Activated CD4-positive, alpha-beta memory T cell treated with anti-CD3 and anti-CD28 coated beads for 36 hours (primary cell): ENCODE results near the gene DUSP22. TPM values are rescaled to one million over a fixed set of nuclear protein-coding genes. Genes with fewer than 3 reads are reported as not detected.

Experiments used
- CTCF ChIA-PET: fragments of 350-600 bp; sonication (Branson Sonifier 250); formaldehyde crosslinking; loops from one replicate; lab custom pipeline; 2021; ENCODE audit warnings: antibody characterized with exemption, inconsistent platforms; lab: Charles Lee
- POLR2A ChIA-PET: fragments of 350-600 bp; sonication (Branson Sonifier 250); formaldehyde crosslinking; loops from one replicate; lab custom pipeline; 2021; ENCODE audit warnings: antibody characterized with exemption; lab: Charles Lee
- DNase-seq: peaks from one replicate; pipeline ENCODE4 v3.0.0-alpha.2; 2020
- H3K27ac Mint-ChIP-seq: one replicate; pipeline ENCODE4 v1.8.0; 2021; ENCODE audit warnings: mixed read lengths
- H3K27me3 Mint-ChIP-seq: one replicate; pipeline ENCODE4 v1.8.0; 2021; ENCODE audit warnings: mixed read lengths
- H3K36me3 Mint-ChIP-seq: one replicate; pipeline ENCODE4 v1.8.0; 2021; ENCODE audit warnings: mixed read lengths
- H3K4me1 Mint-ChIP-seq: one replicate; pipeline ENCODE4 v1.8.0; 2021; ENCODE audit warnings: low read depth, mixed read lengths
- H3K4me3 Mint-ChIP-seq: one replicate; pipeline ENCODE4 v1.8.0; 2021; ENCODE audit warnings: mild to moderate bottlenecking, mixed read lengths
- H3K9me3 Mint-ChIP-seq: one replicate; pipeline ENCODE4 v1.8.0; 2021; ENCODE audit warnings: mixed read lengths
- intact Hi-C: fragments of 100-400 bp; cut with micrococcal nuclease; formaldehyde crosslinking; loops from one replicate; pipeline ENCODE4 v1.15.1; 2023
- total RNA-seq, 2 experiments: library from RNA; stranded (reverse); gene quantifications; one replicate each; pipeline ENCODE4 v1.2.3, GENCODE V29; 2021

The DUSP22 gene
- total RNA-seq, 2 experiments from 2014 or later, result 28.0 to 28.7 TPM

GRCh38 chr6:308307-308706 lies 16.0 kb downstream of the DUSP22 start:
- Mint-ChIP-seq H3K4me3 (no peak overlapping the region), H3K27me3 (no peaks in the 10 kb centered on the region), H3K9me3 (no peaks in the 10 kb centered on the region), H3K36me3 (peaks cover 14% of the 10 kb centered on the region), H3K27ac (no peak overlapping the region), H3K4me1 (peaks cover 8% of the 10 kb centered on the region)
- intact Hi-C loops, result no loop called here
- CTCF ChIA-PET, result interaction anchor here (0.7 to 1.0 kb wide), 2 partner anchors 14 to 19 kb away, joined by 3 read pairs; no protein-coding TSS in a partner anchor
- DNase-seq, result no peak
- POLR2A ChIA-PET, result no interaction called here

- intact Hi-C loops, result no loop called here
- ChIA-PET CTCF (interaction anchor here (0.7 kb wide), 1 partner anchor 20 kb away, joined by 3 read pairs; no protein-coding TSS in a partner anchor), POLR2A (no interaction called here)
- no peak for DNase-seq
- Mint-ChIP-seq H3K27me3 (no peaks in the 10 kb centered on the region), H3K4me1 (peaks cover 9% of the 10 kb centered on the region), H3K36me3 (peaks cover 14% of the 10 kb centered on the region), H3K4me3 (no peak overlapping the region), H3K9me3 (no peaks in the 10 kb centered on the region), H3K27ac (no peak overlapping the region)
These were observed 16.5 kb downstream of the DUSP22 start for GRCh38 chr6:308768-309167.

GRCh38 chr6:309947-310346 lies 17.7 kb downstream of the DUSP22 start:
- no peak overlapping the region for H3K27ac Mint-ChIP-seq
- no peaks in the 10 kb centered on the region for H3K27me3 Mint-ChIP-seq
- H3K4me3 Mint-ChIP-seq, result no peak overlapping the region
- CTCF ChIA-PET, result no interaction called here
- no peak for DNase-seq
- POLR2A ChIA-PET, result interaction anchor here (1.4 kb wide), 1 partner anchor 12 kb away, joined by 3 read pairs; no protein-coding TSS in a partner anchor
- intact Hi-C loops, result loop anchor here (10.0 kb wide), 1 partner anchor 245 kb away; no protein-coding TSS in a partner anchor
- no peaks in the 10 kb centered on the region for H3K9me3 Mint-ChIP-seq
- peaks cover 9% of the 10 kb centered on the region for H3K4me1 Mint-ChIP-seq
- peaks cover 11% of the 10 kb centered on the region for H3K36me3 Mint-ChIP-seq

GRCh38 chr6:310671-311070 lies 18.4 kb downstream of the DUSP22 start:
- POLR2A ChIA-PET, result interaction anchor here (1.4 kb wide), 1 partner anchor 12 kb away, joined by 3 read pairs; no protein-coding TSS in a partner anchor
- CTCF ChIA-PET, result no interaction called here

GRCh38 chr6:311679-312220 lies 19.5 kb downstream of the DUSP22 start:
- Mint-ChIP-seq H3K27ac (no peak overlapping the region), H3K27me3 (no peaks in the 10 kb centered on the region), H3K9me3 (no peaks in the 10 kb centered on the region), H3K4me1 (peaks cover 14% of the 10 kb centered on the region), H3K36me3 (peaks cover 11% of the 10 kb centered on the region), H3K4me3 (no peak overlapping the region)
- ChIA-PET POLR2A (no interaction called here), CTCF (no interaction called here)
- DNase-seq, result no peak
- intact Hi-C loops, result loop anchor here (10.0 kb wide), 1 partner anchor 243 kb away; no protein-coding TSS in a partner anchor

More at GRCh38 chr6:310671-311070, 18.4 kb downstream of the DUSP22 start:
- no peak for DNase-seq
- H3K9me3 Mint-ChIP-seq, result no peaks in the 10 kb centered on the region
- no peak overlapping the region for H3K27ac Mint-ChIP-seq
- no peak overlapping the region for H3K4me3 Mint-ChIP-seq
- H3K27me3 Mint-ChIP-seq, result no peaks in the 10 kb centered on the region
- H3K4me1 Mint-ChIP-seq, result peaks cover 9% of the 10 kb centered on the region
- intact Hi-C loops, result loop anchor here (10.0 kb wide), 1 partner anchor 244 kb away; no protein-coding TSS in a partner anchor
- H3K36me3 Mint-ChIP-seq, result peaks cover 11% of the 10 kb centered on the region

GRCh38 chr6:313087-313486 lies 20.8 kb downstream of the DUSP22 start:
- peaks cover 7% of the 10 kb centered on the region for H3K36me3 Mint-ChIP-seq
- no peaks in the 10 kb centered on the region for H3K27me3 Mint-ChIP-seq
- POLR2A ChIA-PET, result no interaction called here
- no peak overlapping the region for H3K27ac Mint-ChIP-seq
- no peaks in the 10 kb centered on the region for H3K9me3 Mint-ChIP-seq
- CTCF ChIA-PET, result interaction anchor here (0.6 to 1.5 kb wide), 2 partner anchors 129 to 134 kb away, joined by 3 to 4 read pairs; no protein-coding TSS in a partner anchor
- no peak for DNase-seq
- H3K4me1 Mint-ChIP-seq, result peaks cover 26% of the 10 kb centered on the region
- intact Hi-C loops, result loop anchor here (10.0 kb wide), 1 partner anchor 242 kb away; no protein-coding TSS in a partner anchor
- no peak overlapping the region for H3K4me3 Mint-ChIP-seq

GRCh38 chr6:313917-314316 lies 21.6 kb downstream of the DUSP22 start:
- DNase-seq, result no peak
- POLR2A ChIA-PET, result no interaction called here
- Mint-ChIP-seq H3K27ac (no peak overlapping the region), H3K9me3 (no peaks in the 10 kb centered on the region), H3K27me3 (no peaks in the 10 kb centered on the region), H3K4me1 (peaks cover 29% of the 10 kb centered on the region), H3K4me3 (no peak overlapping the region), H3K36me3 (peaks cover 4% of the 10 kb centered on the region)
- CTCF ChIA-PET, result interaction anchor here (0.9 kb wide), 1 partner anchor 105 kb away, joined by 3 read pairs; no protein-coding TSS in a partner anchor
- intact Hi-C loops, result loop anchor here (10.0 kb wide), 1 partner anchor 241 kb away; no protein-coding TSS in a partner anchor

- Mint-ChIP-seq H3K27me3 (peaks cover 2% of the 10 kb centered on the region), H3K9me3 (no peaks in the 10 kb centered on the region), H3K4me1 (peaks cover 29% of the 10 kb centered on the region), H3K27ac (no peak overlapping the region), H3K4me3 (no peak overlapping the region), H3K36me3 (peaks cover 5% of the 10 kb centered on the region)
- DNase-seq, result no peak
- POLR2A ChIA-PET, result no interaction called here
- intact Hi-C loops, result loop anchor here (10.0 kb wide), 1 partner anchor 240 kb away; no protein-coding TSS in a partner anchor
- CTCF ChIA-PET, result interaction anchor here (0.9 kb wide), 1 partner anchor 105 kb away, joined by 3 read pairs; no protein-coding TSS in a partner anchor
These were observed 22.1 kb downstream of the DUSP22 start for GRCh38 chr6:314377-314776.

- Mint-ChIP-seq H3K36me3 (peaks cover 5% of the 10 kb centered on the region), H3K4me3 (no peak overlapping the region), H3K27me3 (peaks cover 2% of the 10 kb centered on the region), H3K9me3 (no peaks in the 10 kb centered on the region), H3K4me1 (peaks cover 29% of the 10 kb centered on the region), H3K27ac (no peak overlapping the region)
- POLR2A ChIA-PET, result interaction anchor here (1.2 kb wide), 1 partner anchor 10 kb away, joined by 4 read pairs; no protein-coding TSS in a partner anchor
- CTCF ChIA-PET, result no interaction called here
- no peak for DNase-seq
- intact Hi-C loops, result loop anchor here (5.0 to 10.0 kb wide), 2 partner anchors 43 to 240 kb away; no protein-coding TSS in a partner anchor
These were observed 22.9 kb downstream of the DUSP22 start for GRCh38 chr6:315226-315625.

- DNase-seq, result no peak
- Mint-ChIP-seq H3K36me3 (peaks cover 5% of the 10 kb centered on the region), H3K9me3 (no peaks in the 10 kb centered on the region), H3K4me3 (no peak overlapping the region), H3K27ac (no peak overlapping the region), H3K4me1 (peaks cover 29% of the 10 kb centered on the region), H3K27me3 (peaks cover 2% of the 10 kb centered on the region)
- intact Hi-C loops, result loop anchor here (5.0 to 10.0 kb wide), 2 partner anchors 44 to 239 kb away; no protein-coding TSS in a partner anchor
- CTCF ChIA-PET, result interaction anchor here (0.6 kb wide), 1 partner anchor 128 kb away, joined by 3 read pairs; no protein-coding TSS in a partner anchor
- POLR2A ChIA-PET, result interaction anchor here (1.2 kb wide), 1 partner anchor 11 kb away, joined by 4 read pairs; no protein-coding TSS in a partner anchor
These were observed 23.9 kb downstream of the DUSP22 start for GRCh38 chr6:315921-316752.

GRCh38 chr6:316753-317038 lies 24.4 kb downstream of the DUSP22 start:
- Mint-ChIP-seq H3K4me1 (peaks cover 27% of the 10 kb centered on the region), H3K36me3 (peaks cover 5% of the 10 kb centered on the region), H3K4me3 (no peak overlapping the region), H3K9me3 (no peaks in the 10 kb centered on the region), H3K27me3 (peaks cover 2% of the 10 kb centered on the region), H3K27ac (no peak overlapping the region)
- intact Hi-C loops, result loop anchor here (5.0 to 10.0 kb wide), 2 partner anchors 44 to 238 kb away; no protein-coding TSS in a partner anchor
- POLR2A ChIA-PET, result no interaction called here
- DNase-seq, result no peak
- CTCF ChIA-PET, result no interaction called here

- no peaks in the 10 kb centered on the region for H3K9me3 Mint-ChIP-seq
- POLR2A ChIA-PET, result no interaction called here
- no peak overlapping the region for H3K4me3 Mint-ChIP-seq
- no peak overlapping the region for H3K27ac Mint-ChIP-seq
- CTCF ChIA-PET, result no interaction called here
- no peak for DNase-seq
- H3K4me1 Mint-ChIP-seq, result peaks cover 26% of the 10 kb centered on the region
- H3K36me3 Mint-ChIP-seq, result peaks cover 5% of the 10 kb centered on the region
- peaks cover 2% of the 10 kb centered on the region for H3K27me3 Mint-ChIP-seq
- intact Hi-C loops, result loop anchor here (5.0 to 10.0 kb wide), 2 partner anchors 45 to 238 kb away; no protein-coding TSS in a partner anchor
These were observed 24.8 kb downstream of the DUSP22 start for GRCh38 chr6:317060-317447.
